Inflammatory macrophage treated with lipopolysaccharide for 1 hour (primary cell): Measurements from ENCODE around the gene TGFB2.
A peak's percentile ranks its signal among the peaks of the same experiment; 100 is the strongest.

Source experiments
- DNase-seq, 2 donors: peaks; one replicate each; pipeline ENCODE4 v3.0.0-alpha.2; 2020 to 2022

The TGFB2 gene

DNA sequence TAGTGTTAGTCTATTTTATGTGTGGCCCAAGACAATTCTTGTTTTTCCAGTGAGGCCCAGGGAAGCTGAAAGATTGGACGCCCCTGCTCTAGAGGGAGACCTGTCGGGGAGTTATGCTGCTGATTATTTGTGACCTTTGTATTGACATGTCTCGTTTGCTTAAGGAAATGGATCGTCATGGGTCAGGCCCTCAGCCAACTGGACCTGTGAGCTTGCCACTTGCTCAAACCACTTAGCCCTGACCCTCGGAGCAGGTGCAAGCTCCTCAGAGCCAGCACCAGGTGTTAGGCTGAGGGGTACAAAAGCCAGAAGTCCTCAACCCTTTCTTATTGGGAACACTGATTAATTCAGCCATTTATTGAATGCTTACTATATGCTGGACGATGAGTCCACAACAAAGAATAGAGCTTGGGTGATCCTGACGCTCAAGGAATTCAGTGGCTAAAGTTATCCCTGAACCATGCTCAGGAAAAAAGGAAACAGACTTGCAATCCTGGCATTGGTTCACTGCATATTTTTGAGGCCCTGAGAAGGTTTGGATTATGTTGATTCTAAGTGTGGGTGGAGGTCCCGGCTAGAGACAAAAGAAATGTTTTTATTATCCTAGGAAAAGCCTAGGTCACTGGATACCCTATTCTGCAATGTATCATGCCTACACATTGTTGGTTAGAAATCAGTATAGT lies 19.0 kb downstream of the TGFB2 start:
- no peak for DNase-seq

DNA sequence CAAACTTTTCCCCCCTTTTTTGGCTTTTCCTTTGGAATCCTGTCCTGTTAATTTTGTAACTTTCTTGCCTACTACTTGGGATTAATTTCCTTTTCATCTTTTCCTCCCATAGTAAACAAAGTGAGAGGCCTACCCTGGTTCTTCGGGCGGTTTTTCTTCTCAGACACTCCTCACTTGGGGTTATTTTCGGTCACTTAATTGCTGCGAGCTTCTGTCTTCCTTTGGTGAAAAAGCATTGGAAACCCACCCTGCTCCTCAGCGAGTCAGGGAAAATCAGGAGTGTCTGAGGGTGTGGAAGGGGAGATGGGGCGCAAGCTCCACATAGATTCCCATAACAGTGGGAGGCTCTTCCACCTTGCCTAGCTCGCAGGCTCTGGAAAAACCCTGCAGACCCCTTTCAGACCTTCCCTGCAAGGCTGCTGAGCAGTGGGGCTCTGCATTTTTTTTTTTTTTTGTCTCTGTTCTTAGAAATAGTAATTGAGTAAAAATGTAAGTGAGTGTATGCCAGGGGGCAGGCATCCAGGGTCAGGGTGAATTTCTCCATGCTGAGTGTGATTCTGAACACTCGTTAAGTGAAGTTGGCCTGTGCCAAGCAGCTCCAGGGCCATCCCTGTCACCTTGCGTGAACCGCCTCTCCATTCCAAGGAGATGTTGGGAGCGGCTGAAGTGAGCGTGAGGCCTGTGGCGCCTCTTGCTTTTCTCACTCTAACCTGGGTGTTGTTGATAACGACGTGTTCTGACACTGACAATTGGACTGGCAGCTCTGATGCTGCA lies 20.3 kb downstream of the TGFB2 start:
- DNase-seq = no peak

DNA sequence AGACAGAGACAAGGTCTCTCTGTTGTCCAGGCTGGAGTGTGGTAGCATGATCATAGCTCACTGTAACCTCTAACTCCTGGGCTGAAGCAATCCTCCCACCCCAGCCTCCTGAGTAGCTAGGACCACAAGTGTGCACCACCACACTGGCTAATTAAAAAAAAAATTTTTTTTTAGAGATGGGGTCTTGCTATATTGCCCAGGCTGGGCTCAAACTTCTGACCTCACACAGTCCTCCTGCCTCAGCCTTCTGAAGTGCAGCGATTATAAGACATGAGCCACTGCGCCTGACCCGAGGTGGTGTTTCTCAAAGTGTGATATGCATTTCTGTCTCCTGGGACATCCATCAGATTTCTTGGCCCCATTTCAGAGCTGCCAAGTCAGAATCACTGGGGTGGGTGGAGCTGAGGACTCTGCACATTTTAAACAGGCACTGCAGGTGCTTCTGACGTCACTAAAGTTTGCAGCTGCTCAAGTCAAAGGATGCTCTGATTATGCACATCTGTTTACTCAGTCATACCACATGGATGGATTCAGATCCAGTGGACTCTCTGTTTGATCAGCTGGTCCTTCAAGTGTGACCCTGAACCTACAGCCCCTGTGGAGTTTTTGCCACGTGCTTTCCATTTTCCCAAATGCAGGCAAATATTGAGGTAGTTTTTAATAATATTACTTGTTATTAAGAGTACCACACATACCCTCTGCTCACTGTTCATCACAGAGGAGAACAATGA lies 21.4 kb downstream of the TGFB2 start:
- DNase-seq = no peak

DNA sequence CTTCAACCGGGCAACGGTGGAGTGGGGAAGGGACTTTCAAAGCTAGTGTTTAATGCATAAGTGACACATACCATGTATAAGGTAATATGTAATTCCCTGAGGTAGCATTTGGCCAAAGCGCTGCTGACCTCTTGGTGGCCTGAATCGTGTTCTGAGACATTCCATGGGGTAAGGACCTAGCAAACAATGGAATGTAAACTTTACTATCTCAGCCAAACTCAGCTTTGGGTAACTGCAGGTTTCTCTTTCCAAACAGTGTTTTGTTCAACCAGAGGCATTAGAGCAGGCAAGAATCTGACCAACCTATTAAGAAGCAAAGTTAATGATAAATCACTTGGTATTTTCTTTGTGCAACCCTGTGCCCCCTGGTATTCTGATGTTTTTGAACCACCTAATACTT lies 22.0 kb downstream of the TGFB2 start:
- no peak for DNase-seq

DNA sequence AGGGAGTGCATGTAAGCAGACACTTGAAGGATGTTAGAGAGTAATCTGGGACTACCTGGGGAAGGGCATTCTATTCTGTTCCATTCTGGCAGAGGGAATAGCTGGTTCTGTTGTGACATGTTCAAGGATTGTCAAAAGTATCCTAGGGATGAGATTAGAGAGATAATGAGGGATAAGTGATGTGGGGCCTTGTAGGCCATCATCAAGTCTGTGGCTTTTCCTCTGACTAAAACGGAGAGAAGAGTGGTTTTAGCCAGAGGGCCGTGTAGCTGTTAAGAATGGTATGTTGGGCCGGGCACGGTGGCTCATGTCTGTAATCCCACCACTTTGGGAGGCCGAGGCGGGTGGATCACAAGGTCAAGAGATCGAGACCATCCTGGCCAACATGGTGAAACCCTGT lies 23.6 kb downstream of the TGFB2 start:
- no peak for DNase-seq

DNA sequence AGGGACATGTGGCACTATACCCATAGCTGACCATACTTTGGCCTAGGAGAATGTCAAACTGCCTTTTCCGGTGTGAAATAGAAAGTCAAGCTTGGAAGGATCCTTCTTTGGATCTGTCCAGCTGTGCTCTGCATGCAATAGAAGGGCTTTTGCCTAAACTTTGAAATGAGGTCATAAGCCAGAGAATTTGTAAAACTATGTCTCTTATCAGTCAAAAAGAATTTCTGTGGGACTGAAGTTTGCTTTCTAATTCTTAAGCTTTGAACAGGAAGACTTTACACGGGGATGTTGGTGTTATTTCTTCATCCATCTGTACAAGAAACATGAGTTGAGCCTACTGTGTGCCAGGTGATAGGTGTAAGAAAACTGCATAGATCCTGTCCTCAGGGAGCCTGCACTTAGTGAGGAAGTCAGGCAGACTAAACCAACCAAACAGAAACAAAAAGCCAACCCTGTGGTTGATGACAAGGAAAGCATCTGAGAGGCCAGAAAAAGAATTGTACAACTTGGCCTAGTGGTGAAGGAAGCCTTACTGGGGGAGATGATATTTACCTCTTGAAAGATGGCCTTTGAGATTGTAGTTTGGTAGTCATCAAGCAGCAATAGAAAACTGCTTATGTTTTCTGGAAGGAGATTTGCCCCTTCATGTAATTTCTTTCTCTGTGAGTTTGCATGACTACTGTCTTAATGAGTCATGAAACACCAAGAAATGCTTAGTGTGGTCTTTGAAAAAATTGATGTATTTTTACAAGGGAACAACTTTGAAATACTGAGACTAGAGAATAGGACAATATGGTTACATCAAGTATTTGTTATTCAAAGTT lies 24.8 kb downstream of the TGFB2 start:
- DNase-seq = no peak

DNA sequence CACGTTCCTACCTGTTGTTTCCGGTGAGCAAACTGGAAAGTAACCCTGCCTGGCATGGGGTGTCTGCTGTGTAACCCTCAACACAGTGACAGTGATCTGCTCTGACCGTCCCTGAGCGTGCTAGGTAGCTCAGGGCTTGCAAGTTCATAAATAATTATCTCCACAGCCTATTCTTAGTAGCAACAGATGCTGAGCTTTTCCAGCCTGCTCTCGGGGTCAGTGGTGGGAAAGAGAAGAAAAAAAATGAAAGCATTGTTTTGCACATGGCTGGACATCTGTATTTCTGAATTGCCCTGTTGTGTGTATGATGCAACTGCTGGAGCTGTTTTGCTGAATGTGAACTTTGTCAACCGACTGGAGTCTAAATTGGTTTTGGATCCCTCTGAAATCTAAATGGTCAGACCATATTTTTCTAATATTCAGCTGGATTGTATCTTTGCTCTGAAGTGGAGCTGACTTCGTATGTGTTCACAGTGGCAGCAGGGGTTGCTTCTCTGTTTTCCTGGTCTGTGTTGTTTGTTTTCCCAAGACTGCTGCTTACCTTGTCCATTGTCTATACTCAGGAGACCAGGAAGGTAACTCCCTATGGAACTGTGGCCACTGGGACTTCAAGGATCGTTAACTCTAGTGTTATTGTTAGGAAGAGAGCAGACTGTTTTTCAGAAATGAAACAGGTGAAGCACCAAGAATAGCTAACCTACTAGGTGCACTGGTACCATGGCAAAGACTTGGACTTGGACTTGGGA lies 27.0 kb downstream of the TGFB2 start:
- no peak for DNase-seq

DNA sequence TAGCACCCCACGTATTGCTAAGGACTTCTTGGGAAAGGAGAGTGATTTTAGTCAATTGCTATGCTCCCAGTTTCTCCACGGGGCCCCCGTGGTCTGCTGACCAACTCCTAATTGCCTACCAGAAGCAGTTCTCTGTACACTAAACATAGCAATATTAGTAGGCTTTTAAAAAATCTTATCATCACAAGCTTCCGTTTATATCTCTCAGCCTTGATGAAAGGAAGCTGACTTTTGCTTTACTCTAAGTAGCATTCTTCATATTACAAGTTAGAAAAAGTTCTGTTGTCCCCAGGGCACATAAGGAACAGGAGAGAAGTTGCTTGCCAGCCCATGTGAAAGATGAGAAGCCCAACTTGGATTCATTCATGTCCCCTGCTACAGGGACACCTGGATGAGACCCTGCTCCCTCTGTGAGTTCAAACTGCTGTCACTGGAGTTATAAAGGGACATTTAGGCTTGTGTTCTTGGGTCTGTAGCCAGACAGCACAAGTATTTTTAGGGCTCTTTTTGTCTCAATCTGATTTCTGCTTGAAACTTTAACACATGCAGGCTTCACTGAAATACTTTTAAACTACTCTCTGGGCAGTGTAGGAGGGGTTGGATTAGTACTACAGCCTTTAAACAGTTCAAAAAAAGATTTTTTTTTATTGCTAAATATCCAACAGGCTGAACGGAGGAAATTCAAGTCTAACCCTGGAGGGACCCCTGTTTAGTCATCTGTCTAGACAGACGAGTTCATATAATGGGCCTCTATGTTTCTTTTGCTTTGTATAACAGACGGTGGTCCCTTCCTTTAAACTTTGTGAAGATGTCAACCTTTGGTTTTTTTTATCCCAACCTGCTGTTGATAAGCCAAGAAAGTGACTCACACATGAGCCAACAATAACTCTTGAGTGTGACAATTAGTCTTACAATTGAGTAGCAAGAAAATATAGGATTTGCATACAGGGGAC lies 29.5 kb downstream of the TGFB2 start:
- peak in 1 of 2 donors; percentile 10 for DNase-seq

DNA sequence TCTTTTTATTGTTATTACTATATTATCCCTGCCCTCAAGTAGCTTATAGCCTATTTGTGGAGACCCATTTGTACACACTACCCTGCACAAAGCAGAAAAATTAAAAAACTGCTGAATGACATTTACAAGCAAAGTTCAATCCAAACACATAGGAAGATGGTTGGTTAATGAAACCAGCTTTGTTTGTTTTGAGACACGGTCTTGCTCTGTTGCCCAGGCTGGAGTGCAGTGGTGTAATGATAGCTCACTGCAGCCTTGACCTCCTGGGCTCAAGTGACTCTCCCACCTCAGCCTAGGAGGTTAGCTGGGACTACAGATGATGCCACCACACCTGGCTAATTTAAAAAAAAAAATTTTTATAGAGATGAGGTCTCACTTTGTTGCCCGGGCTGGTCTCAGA lies 31.6 kb downstream of the TGFB2 start:
- DNase-seq = no peak

DNA sequence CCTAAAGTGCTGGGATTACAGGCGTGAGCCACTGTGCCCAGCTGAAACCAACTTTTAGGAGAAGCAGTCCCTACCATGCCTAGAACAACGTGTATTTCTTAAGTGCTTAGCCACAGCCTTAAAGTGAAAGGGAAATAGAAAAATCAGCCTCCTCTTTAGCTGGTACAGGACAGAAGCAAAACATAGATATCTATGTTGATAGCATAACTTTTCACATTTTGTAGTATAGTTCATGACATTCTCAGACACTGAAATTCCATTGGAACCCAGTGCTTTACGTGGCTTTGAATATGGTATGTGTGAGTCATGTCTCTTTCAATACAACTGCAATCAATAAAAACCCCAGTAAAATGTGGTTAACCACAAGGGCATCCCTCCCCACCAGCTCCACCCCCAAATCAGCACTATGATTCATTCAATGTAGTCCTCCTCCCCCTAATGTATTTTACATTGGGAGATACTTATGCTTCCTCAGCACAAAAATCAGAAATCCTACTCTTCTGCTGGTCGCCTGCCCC lies 32.1 kb downstream of the TGFB2 start:
- peak; percentile 69 to 77 for DNase-seq

DNA sequence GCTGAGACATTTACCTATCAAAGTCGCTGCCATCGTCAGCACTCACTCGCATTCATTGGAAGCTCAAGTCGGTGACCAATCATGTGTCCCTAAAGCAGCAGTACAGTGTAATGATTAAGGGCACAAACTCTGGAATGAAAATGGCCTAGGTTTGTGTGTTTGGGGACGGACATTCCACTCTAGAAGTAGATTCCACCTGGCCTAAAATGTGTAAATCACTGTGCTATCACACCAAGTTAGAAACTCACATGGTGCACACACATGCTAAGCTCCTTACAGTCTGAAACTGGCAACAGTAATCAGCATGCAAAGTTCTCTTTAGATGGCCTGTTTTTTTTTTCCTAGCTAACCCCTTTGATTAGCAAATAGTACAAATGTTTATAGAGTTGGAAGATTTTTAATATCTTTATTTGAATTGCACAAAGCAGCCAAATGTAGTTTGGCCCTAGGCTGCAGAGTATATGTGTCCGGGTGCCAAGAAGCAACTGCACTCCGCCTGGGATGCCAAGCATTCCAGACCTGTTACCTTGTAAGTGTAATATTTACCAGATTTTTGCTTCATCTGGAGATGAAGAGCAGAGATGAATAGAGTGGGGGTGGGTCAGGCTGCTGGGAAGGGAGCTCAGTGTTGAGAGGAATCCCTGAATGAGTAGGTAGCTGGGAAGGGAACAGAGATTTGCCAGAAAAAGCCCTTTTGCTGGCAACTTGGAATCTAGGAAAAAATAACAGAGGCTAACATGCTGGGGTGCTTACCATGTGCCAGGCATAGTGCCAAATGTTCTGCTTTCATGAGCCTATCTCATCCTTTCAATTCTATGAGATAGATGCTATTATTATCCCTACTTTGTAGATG lies 35.2 kb downstream of the TGFB2 start:
- DNase-seq = no peak

DNA sequence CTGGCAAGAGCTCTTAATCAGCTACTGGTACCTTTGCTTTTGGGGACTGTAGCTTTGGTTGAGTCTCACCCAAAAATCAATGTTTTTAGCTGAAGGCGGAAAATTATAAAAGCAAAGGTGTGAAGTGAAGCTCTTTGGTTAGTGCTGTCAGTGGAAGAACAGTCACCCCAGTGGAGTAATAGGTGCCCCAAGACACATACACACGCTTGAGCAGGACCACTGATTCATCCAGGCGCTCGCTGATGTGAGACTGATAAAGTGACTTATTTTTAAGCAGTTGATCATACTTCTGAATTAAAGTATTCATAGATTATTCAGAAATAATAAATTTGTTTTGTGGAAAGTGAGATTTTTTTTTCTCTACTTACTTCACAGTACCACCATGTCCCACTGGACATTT lies 37.1 kb downstream of the TGFB2 start:
- DNase-seq = no peak

DNA sequence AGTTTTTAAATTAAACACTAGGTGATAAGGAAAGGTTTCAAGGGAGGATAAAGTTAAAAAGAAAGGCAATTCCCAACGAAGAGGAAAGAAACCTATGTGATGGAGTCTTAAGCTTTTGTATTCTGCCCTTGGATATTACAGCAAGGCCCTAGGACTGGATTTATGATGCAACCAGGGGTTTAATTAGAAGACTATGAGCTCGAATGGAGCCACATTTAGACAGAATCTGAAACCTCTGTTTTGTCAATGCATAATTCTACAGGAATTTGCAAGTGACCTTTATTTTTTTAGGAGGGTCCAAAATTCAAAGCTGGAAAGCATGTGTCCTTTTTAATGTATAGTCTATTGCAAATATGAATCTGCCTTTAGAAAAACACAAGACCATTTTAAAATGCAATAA lies 37.9 kb downstream of the TGFB2 start:
- no peak for DNase-seq

DNA sequence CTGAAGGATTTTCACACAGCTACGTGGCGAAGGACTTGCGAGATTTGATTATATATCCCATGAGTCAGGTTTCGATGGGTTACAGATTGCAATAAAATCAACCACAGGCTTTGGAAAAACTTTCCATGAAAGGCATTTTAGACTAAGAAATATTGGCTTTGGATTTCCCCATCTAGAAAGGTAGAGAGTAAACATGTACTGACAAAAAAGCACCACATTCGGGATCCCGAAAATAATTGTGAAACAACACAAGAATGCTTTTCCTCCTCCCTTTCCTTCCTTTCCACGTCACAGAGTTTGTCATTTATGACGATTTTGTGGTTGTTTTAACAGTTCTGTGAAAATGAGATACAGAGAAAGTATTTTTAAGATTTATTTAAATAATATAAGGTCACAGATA lies 38.5 kb downstream of the TGFB2 start:
- no peak for DNase-seq

DNA sequence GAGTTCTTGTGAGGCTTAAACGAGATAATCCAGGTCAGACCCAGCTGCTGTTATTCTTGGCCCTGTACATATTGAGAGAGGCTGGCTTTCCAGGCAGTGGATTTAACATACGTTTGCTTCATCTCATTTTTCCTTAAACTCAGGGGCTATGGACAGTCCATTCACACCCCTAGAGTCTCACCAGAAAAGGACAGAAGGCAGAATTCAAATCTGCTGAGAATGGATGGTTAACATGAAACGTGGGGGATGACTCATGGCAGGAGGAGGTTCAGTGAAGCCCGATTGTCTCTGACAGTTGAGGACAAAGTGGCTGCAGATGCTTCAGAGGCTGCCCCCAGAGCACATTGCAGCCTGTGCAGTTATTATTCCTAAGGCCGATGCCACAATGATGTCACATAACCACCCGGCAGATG lies 39.5 kb downstream of the TGFB2 start:
- no peak for DNase-seq

DNA sequence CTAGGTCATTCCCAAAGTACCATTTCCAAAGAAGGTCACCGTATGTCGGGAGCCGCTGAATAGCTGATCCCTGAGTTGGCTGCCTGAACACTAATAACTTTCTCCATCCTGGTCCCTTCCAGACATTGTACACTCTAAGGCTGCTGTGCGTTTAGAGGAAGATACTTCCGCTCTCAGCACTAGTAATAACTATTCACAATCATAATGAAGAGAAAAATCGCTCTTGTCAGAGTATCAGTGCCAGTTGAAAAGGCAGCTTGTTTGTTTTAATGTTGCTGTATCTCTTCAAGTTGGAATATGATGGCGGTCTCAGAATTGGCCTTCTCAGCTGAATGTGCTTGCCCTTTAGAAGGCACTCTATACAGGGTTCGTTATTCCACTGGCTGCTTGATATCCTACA lies 43.5 kb downstream of the TGFB2 start:
- DNase-seq = no peak

DNA sequence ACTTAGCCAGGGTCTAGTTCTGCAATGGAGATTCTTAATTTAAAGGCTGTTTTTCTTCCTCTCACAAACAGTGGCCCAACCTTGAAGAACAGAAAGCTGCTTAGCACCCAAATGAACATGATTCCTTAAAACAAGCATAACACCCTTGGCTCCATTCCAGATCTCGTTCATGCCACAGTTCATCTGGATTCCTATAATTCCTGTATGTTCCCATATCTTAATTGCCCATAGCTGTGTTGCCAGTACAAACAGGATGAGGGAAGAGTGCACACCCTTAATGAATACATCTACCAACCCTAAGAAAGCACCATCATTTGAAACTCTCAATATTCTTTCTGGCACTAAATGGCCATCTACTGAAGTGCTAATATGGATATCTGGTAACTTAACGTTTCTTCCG lies 45.5 kb downstream of the TGFB2 start:
- no peak for DNase-seq

DNA sequence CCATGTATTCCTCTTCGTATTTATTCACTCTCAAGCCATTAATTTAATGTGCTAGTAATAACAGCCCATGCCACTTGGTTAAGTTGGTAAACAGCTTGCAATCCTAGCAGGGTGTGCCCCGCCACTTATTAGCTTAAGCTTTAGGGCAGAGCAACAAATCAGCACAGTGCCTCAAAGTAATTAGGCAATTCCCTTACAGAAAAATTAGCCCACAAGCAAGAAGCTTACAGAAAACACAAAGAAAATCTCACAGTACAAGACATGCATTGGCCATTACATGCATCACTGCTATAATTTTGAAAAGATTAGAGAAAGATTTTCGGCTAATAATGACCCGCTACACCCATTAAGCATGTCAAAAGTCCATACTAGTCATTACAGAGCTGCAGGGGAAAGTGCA lies 47.6 kb downstream of the TGFB2 start:
- DNase-seq = no peak

DNA sequence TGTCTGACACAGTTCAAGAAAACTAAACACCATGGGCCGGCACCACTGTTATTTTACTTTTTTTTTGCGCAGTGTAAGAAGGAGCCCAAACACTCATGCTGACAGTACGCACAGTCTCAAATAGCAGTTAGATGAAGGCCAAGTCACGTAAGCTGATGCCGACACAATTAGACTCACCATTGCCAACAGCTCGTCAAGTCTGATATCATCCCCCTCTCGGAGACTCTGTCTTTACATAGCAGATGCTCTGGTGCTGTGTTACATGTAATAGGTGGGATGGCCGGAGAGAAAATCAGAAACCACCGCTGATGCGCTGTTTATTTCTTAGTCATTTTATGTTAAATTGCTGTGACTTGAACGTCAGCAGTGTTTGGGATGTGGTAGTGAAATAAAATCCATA lies 49.3 kb downstream of the TGFB2 start:
- no peak for DNase-seq

DNA sequence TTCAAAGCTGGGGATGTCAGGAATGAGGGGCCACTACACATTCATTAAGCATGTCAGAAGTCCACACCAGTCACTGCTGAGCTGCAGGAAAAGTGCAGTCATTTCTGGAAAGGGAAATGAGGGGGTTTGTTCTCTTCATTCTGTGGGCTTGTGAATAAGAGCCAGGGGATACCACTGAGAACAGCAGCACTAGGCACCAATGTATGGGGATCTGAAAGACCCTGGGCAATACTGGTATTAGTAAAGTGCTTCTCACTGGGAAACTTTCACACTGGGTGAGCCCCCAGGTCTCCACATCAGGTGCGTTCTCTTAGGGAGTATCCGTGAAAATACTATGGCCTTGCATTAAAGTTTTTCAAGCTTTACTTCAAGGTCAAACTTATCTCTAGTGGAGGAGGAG lies 49.9 kb downstream of the TGFB2 start:
- DNase-seq = no peak
